Epithelial cell of prostate (primary cell): ENCODE measurements around the gene ARMH3.

Experiments
- DNase-seq: peaks from one replicate; pipeline ENCODE4 v3.0.0-alpha.2; 2011; ENCODE audit warnings: low read depth, low spot score
- H3K27ac ChIP-seq: fragments of 450-650 bp; 2 replicates; pipeline ENCODE4 v1.5.1; 2017; ENCODE audit warnings: mild to moderate bottlenecking

The ARMH3 gene

DNA sequence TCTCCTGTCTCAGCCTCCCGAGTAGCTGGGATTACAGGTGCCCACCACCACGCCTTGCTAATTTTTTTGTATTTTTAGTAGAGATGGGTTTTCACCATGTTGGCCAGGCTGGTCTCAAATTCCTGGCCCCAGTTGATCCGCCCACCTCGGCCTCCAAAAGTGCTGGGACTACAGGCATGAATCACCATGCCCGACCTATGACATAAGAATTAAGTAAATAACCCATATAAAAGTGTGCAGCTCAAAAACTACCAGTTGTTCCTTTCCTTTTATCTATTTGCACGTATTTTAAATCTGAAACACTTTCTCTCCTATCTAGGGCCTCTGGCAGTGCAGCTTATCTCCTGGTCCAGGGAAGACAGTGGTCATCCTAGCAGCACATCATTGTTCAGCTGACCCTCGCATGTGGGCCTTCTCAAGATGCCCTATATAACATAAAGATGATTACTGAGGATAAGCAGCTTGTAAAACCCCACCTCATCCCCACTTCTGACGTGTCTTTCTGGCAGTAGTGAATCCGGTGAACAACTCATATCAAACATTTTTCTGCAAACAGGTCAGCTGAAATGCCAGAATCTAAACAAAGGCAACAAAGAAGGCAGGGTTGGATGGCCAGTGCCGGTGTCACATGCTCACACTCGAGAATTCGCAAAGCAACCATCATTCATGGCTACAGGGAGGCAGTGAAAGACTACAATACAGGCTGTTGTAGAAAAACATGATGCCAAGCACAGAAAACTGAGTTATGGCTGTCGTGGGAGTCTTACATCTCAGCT, 176.3 kb downstream of the ARMH3 start:
- DNase-seq: no peak

DNA sequence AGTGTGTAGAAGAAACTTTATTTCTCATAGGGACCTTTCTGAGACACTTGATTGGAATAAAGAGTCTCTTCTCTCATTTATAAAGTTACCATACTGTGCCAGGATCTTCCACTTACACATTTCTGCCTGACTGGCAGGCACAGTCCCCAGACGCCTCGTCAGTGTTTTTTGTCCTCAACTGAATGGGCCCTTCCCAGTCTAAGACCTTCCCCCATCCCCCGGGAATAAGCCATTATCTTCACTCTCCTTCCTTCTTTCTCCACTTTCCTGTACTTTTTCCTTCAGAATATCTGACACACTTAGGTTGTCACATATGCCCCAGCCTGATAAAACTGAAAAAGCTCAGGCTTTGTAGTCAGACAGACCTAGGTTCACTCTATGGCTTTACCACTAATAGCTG, 177.1 kb downstream of the ARMH3 start:
- no peak for DNase-seq
- H3K27ac ChIP-seq: no peak overlapping the region

More for the DNA sequence above, 176.3 kb downstream of the ARMH3 start:
- peak overlapping the region; percentile 34 for H3K27ac ChIP-seq

DNA sequence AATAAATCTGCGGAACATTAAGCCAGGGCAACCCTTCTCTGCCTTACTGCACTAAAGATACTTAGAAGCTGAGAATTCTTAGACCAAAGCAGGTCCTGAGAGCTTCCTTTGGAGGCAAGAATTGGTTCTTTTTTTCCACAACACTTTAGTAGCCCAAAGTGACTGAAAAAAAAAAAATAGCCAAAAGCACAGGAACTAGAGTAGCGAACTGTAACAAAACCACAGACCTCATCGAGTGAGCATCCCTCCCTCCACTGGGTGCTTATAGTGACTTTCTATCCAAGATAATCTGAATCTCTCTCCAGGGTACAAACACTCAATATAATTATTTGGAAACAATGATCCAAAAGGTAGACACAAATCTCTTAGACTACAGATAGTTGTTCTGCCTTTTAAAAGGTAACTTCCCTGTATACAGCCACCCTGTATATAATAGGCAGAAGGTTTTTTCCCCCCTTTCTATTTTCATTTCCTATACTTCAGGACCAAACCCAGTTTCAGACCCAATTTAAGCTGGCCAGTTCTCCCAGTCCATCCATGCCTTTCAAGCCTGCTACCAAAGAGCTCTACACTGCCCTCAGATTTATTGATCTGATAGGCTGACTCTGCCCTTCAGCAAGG, 180.8 kb downstream of the ARMH3 start:
- H3K27ac ChIP-seq: no peak overlapping the region
- DNase-seq: no peak

DNA sequence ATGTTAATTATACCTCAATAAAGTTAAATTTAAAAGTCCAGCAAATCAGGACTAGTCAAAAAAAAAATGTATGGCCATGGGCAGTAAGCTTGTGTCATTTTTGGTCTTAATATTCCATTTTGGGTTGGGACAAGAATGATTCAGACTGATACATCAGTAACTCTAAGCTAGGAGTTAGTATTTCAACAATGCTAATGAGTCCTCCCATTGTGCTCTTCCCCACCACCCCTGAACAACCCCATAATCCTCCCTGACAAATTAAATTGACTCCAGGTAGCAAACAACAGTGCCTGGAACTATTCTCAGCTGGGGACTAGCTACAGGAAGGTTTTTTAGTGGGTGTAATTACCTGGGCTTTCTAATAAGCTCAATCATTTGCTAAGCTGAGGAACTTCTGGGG, 181.7 kb downstream of the ARMH3 start:
- no peak overlapping the region for H3K27ac ChIP-seq
- DNase-seq: no peak

DNA sequence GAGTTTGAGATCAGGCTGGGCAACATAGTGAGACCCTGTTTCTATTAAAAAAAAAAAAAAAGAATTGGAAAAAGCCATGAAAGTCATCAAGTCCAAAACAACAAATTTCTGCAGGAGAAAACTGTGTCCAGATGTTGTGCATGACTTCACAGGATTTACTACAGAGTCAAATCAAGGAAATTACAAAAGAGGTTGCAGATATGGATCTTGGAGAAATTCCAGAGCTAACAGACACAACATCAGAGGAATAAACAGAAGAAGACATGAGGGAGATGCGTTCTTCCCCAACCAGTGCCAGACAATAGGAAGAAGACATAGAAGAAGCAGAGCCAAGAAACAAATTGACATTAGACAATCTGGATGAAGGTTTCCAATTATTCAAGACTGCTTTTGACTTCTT, 188.0 kb downstream of the ARMH3 start:
- H3K27ac ChIP-seq: no peak overlapping the region
- DNase-seq: no peak

DNA sequence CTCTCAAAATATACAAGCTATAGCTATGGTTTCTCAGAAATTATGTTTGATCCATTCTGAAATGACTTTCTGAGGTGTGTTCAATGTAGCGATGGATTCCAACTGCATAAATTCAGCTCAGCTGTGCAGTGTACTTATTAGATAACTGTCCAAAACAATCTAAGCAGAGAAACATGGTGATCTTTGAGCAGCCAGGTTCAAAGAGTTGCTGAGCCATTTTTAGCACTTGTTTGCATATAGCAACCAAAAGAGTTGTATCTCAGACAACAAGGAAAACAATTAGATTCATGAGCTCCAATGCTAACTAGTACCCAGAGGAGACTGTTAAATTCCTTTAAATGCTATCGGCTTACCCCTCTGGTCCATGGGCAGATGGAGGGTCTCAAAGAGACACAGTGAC, 196.4 kb downstream of the ARMH3 start:
- no peak for DNase-seq
- no peak overlapping the region for H3K27ac ChIP-seq

DNA sequence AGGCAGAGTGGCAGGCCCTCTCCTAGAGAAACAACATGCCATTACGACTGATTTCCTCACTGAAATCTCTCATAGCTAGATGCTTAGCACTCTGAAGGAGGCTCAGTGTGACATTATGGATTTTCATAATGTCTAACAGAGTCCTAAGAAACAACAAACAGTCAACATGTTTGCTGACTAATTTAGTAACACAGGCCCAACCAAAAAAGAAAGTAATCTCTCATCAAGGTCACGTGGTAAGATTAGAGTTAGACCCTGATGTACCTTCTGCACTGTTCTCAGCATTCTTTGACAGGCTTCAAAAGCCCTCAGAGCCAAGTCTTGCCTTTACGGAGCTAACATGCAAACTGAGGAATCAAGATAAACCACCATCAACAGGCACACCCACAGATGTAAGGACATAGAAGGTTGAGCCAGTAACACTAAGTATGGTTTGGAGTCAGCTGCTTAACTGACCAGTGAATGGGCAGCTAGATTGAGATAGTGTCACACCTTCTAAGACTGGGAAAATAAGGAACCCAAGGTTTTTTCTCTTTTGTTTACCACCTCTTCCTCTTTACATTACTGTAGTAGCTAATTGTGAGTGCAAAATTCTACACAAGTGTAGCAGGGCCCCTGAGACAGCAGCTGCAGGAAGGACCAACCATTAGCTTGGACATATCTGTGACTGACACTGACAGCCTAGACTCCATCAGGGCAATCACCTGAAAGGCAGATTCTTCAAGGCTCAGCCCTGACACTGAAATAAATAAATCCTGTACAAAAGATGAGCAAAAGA, 197.1 kb downstream of the ARMH3 start:
- no peak for DNase-seq
- H3K27ac ChIP-seq: no peak overlapping the region

DNA sequence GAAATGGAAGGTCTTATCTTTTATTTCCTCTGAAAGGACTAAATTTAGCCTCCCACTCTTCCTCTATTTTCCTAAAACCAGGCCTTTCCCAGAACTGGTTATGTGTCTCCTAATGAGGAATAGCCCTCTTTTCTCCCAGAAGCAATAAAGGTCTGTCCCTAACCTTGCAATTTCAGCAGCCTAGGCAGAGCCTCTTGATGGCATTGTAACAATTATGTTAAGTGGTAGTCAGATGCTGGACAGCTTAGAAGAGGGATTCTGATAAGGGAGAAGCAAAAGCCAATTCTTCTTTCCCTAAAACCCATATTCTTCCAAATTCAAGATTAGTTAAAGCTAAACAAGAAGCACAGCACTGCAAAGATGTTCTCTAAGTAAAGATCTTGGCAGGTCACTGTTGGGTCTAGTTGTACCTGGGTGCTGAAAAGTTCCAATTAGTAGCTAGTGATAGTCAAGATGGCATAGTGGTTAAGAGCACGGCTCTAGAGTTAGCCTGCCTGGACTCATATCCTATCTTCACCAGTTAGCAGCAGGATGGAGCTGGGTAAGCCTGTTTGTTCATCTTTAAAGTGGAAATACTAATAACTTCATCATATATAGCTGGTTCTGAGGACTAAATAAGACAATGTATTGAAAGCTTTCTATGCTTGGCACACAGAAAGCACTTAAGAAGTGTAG, 198.0 kb downstream of the ARMH3 start:
- no peak overlapping the region for H3K27ac ChIP-seq
- no peak for DNase-seq

DNA sequence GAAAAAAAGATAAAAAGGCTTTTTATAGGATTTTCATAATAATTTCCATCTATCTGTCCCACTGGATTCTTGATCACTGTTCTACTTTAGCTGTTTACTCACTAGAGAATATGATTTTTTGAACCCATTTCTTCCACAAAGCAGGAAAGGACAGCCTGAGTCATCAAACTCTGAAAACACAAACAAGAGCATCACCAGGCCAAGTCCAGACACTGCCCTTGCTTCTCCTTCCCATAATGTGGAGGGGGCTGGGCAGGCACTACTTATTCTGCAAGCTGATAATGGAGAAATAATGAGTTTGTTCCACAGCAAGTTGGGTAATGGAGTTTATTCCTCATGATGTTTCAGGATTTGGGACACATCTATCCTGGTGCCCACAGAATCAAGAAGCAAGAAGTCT, 199.3 kb downstream of the ARMH3 start:
- H3K27ac ChIP-seq: no peak overlapping the region
- DNase-seq: no peak

DNA sequence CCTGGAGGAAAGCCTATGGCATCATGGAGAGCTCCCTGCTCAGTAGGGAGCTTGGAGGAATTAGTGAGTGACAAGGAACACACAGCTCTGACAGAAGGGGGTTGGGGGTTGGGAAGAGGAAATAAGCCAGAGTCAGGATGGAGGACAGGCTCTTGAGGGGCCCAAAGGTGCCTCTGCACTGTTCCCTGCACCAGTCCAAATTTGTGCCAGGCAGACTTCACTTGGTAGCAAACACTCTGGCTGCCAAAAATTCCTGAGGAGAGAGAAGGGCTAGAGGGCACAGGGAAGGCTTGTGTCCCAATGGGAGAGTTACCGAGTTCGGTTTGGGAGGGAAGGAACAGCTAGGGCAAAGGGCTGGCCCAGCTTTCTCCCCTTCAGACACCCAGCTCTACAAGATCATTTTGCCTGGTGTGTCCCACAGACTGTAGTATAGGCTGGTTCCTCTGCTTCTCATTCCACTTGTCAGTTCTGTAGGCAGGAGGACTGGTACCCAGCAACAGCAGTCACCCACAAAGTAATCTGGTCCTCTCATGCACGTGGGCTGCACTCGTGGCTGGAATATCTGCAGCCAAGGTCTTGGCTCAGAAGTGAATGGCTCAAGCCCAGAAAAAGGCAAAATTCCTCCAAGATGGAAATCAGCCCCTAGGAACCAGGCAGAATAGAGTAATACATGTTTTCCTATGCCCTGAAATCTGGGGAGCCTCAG, 204.4 kb downstream of the ARMH3 start:
- DNase-seq: no peak

DNA sequence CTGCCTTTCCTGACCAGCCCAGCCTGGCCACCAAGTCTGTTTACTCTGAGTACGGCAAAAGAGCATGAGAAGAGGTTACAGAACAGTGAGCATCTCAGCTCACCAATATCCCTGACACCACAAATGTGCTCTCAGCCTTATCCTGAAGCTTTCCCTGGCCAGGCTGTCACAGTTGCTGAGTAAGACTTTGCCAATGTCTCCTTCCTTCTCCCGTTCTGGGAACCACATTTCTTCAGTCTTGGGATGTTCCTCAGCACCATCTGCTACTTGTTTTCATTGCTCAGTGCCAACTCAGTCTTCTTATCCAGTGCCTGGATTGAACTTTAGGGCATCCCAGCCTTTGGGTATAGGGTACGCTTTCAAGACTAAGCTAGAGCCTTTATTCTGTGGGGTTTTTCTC, 205.2 kb downstream of the ARMH3 start:
- H3K27ac ChIP-seq: no peak overlapping the region
- DNase-seq: no peak

More for the DNA sequence above, 204.4 kb downstream of the ARMH3 start:
- no peak overlapping the region for H3K27ac ChIP-seq

DNA sequence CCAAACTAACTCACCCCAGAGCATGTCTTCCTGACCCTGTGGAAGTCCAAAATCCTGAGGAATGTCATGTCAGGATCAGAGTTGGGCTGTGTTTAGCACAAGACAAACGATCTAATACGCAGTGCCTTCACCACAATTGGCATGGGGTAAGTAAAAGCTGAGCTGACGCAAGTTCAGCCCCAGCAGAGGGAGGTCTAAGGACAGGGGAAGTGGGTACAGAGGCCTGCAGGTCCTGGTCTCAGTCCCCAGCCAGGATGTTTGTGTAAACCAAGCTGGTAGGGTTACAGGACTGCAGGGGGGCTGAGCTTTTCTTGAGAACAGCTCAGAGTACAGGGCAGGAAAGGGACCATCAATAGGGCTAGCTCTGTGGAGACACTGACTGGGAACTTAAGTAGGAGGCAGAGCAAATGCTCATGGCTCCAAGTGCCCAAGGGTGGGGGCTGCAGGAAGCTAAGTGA, 207.1 kb downstream of the ARMH3 start:
- DNase-seq: no peak
- no peak overlapping the region for H3K27ac ChIP-seq

DNA sequence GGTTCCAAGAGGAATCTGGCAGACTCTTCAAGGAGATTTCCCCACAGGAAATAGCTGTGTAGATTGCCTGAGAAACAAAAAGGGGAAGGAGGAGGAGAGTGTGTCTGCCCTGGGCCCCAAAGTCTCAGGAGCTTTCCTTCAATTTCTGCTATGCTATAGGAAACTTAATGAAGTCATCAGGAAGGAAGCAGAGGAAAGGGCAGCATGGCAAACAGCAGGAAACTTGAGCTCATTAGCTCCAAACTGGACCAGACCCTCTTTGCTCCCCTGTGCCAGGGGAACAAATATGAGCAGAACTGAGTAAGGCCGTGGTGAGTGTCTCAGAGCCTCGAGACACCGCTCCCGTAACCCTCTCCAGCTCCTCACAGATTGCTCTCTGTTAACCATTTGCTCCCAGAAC, 207.6 kb downstream of the ARMH3 start:
- DNase-seq: no peak
- H3K27ac ChIP-seq: no peak overlapping the region

DNA sequence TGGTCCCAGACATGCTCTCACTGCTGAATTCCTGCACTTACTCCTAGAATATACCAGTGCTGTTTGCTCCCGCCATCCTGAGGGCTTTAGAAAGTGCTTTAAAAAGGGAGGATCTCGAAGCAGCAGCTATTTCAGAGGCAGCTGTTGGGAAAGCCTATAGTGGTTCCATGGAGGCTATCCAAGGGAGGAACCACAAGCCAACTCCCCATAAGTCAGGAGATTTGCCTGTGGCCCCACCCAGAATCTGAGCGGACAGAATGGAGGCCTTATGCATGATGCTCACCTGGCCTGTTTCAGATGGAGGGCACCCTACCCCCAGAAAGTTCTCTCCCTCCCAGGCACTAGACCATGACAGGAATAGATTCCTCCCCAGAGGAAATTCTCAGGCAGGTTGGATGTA, 210.1 kb downstream of the ARMH3 start:
- DNase-seq: no peak
- no peak overlapping the region for H3K27ac ChIP-seq

DNA sequence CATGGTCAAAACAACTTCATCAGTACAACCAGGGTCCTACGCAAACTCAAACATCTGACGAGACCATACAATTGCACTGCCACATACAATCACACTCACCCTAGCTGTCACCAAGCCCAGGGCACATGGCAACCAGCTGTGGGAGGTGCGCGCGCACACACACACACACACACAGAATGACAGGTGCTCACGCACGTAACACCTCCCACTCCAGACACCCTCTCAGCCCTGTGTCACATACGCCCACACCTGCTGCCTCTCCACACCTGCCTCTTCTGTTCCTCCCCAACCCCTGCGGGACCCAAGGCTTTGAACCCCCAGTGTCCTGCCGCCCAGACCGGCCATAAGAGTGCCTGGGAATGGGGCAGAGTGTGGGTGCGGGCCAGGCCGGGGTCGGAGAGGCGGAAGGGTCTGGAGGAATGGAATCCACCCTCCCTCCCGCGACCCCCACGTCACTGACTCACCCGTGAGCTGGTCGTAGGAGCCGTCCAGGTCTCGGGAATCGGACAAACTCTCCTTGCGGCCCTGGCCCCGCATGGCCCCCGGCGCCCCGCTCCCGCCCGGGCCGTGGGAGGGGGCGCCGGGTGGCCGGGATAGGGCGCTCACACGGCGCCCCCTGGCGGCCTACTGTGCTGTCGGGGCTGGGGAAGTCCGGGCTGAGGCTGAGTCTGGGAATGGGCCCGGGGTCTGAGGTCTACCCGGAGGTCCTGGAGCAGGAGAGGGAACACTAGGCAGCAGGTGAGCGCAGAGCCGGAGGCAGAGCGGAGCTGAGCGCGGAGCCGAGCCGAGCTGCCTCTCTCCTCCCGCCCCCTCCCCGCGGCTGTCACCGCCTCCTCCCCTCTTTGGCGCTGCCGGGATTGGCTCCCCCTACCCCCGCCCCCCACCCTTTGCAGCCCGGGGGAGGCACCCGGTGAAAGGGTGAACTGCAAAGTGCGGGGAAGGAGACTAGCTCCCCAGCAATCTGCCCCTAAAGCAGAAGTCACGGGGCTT, 212.6 kb downstream of the ARMH3 start, which contains the start of gene KCNIP2:
Gene KCNIP2 (minus strand): TSS at position 769 of the 990 bp plus-strand sequence. CDS start 232 bp downstream, at position 537.
- DNase-seq: no peak

DNA sequence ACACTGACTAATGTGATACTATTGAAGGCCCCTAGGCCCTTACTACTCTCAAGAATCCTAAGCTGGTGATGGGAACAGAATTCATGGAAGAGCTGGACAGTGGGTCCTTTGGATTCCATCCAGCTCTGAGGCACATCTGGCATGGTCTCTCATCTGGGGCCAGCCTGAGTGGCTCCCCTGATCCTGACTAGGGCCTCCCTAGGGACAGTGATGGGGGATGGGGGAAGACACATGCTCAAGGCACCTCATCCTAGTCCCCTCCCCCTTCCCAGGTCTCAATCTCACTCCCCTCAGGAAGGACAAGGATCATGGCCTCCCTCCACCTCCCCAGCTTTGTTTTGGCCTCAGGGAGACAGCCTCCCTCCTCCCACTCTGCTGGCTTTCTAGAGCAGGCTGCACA, 214.1 kb downstream of the ARMH3 start:
- no peak overlapping the region for H3K27ac ChIP-seq
- no peak for DNase-seq

More for the DNA sequence above, 212.6 kb downstream of the ARMH3 start, which contains the start of gene KCNIP2:
- no peak within 1 kb of the TSS for H3K27ac ChIP-seq

DNA sequence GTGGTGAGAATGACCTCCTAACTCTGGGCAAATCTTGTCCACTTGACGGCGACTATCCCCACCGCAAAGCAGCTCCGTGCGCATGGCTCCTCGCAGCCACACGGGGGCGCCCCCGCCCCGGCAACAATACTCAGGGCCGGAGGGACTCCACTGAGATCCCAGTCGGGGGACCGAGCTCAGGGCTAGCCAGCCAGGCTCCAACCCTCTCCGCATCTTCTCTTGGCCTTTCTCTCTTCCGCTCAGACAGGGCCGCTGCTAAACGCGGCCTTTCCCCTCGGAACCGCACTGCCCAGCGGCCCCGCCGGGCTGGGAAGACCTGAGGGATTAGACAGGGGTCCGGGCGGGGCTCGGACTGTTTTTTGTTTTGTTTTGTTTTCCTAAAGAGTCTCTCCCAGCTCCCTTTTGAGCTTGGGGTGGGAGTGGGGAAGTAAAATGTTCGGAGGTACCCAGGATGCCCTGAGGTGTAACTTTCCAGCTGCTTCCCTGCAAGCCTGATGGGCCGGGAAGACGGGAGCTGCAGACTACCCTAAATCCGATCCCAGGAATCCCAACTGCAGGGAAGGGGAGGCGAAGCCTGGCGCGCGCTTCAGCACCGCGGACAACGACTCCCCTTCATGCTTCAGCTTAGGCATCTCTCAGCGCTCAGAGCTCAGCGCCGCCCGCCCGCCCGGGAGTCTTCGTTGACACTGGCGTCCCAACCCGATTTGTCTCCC, 215.1 kb downstream of the ARMH3 start:
- H3K27ac ChIP-seq: no peak overlapping the region
- DNase-seq: no peak

DNA sequence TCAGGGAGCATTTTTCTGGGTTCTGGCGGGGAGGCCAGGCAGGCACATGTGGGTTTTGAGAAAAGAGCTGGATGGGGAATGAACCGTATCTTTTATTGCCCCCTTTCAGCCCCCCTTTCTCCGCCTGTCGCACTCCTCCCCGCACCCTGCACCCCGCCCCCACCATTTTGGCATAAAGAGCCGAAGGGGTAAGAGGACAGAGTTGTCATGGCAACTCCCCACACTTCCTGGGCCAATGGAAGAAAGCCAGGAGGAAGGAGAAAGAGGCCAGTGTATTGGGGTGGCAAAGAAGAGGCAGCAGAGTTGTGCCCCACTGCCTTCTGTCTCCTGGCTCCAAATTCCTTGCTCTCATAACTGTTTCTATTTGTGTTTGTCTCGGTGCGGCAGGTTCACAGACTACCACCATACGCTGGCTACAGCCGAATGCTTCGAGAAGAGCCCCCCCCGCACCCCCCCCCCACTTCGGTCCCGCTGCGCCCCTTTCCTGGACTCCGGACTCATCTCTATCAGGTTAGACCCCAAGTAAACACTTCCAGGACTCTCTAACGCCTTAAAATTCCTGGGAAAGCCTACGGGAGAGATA, 215.8 kb downstream of the ARMH3 start:
- no peak for DNase-seq
- H3K27ac ChIP-seq: no peak overlapping the region
